IMR-90 (cell line): ENCODE data around the gene ARHGAP21.

Experiments
- CEBPB ChIP-seq: IDR thresholded peaks from 2 replicates; pipeline ENCODE4 v1.6.1; 2012; ENCODE audit warnings: low read depth, low read length, improper control_type of control experiment
- CHD1 ChIP-seq: IDR thresholded peaks from 2 replicates; pipeline ENCODE4 v1.6.1; 2012; ENCODE audit warnings: low read depth, low read length, improper control_type of control experiment
- CTCF ChIP-seq: conservative IDR thresholded peaks from 2 replicates; pipeline ENCODE4 v1.5.1; 2012; ENCODE audit warnings: mild to moderate bottlenecking, low read depth, low read length, improper control_type of control experiment
- POLR2A ChIP-seq: IDR thresholded peaks from 2 replicates; pipeline ENCODE4 v1.6.1; 2012; ENCODE audit warnings: mild to moderate bottlenecking, low read depth, low read length
- SMC3 ChIP-seq: fragments of 150-350 bp; IDR thresholded peaks from 2 replicates; pipeline ENCODE4 v1.6.1; 2016; ENCODE audit warnings: low read depth, mild to moderate bottlenecking, antibody characterized with exemption, low read length, moderate library complexity
- TF ChIP-seq, protein P1 (sequence below): fragments of 150-350 bp; IDR thresholded peaks from 2 replicates; pipeline ENCODE4 v1.6.1; 2016; ENCODE audit warnings: low read depth, mild to moderate bottlenecking, low read length, moderate library complexity, borderline replicate concordance

GRCh38 chr10:24664991-24665390 lies 58.7 kb downstream of the ARHGAP21 start:
- TF ChIP-seq CTCF (no peak), SMC3 (no peak), POLR2A (no peak), CHD1 (no peak), CEBPB (no peak)
- TF ChIP-seq, protein P1, sequence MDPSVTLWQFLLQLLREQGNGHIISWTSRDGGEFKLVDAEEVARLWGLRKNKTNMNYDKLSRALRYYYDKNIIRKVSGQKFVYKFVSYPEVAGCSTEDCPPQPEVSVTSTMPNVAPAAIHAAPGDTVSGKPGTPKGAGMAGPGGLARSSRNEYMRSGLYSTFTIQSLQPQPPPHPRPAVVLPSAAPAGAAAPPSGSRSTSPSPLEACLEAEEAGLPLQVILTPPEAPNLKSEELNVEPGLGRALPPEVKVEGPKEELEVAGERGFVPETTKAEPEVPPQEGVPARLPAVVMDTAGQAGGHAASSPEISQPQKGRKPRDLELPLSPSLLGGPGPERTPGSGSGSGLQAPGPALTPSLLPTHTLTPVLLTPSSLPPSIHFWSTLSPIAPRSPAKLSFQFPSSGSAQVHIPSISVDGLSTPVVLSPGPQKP = no peak
